HL-60 (cell line): ENCODE results near the gene TOP3A.

ENCODE experiments used
- DNase-seq, 2 experiments: peaks; one replicate each; pipeline ENCODE4 v3.0.0-alpha.2; 2010 to 2020; ENCODE audit warnings: low read depth in 1 of 2, low spot score in 1 of 2
- H3K27ac ChIP-seq: fragments of 250-450 bp; sonication (Bioruptor Pico); replicated peaks from 2 replicates; pipeline ENCODE4 v1.5.1; 2020; ENCODE audit warnings: mild to moderate bottlenecking, moderate library complexity
- H3K27me3 ChIP-seq: fragments of 250-450 bp; sonication (Bioruptor Pico); 2 replicates; pipeline ENCODE4 v1.5.1; 2021; ENCODE audit warnings: mild to moderate bottlenecking, moderate library complexity; ENCODE audit not compliant: insufficient read depth, poor library complexity, severe bottlenecking
- H3K4me3 ChIP-seq: replicated peaks from 2 replicates; pipeline ENCODE4 v1.5.1; 2011; ENCODE audit warnings: mild to moderate bottlenecking, control low read depth, low read length; ENCODE audit not compliant: insufficient read depth
- GABPA ChIP-seq: IDR thresholded peaks from 2 replicates; pipeline ENCODE4 v1.6.1; 2012; ENCODE audit warnings: low read depth
- POLR2AphosphoS5 ChIP-seq: IDR thresholded peaks from 2 replicates; pipeline ENCODE4 v1.6.1; 2012; ENCODE audit warnings: low read depth
- SPI1 ChIP-seq: IDR thresholded peaks from 2 replicates; pipeline ENCODE4 v1.6.1; 2012; ENCODE audit warnings: low read depth, mild to moderate bottlenecking, borderline replicate concordance
- TF ChIP-seq, protein P1 (sequence below): IDR thresholded peaks from one replicate; pipeline ENCODE4 v1.5.1; 2011; ENCODE audit warnings: low read length, control low read depth, inconsistent platforms; ENCODE audit not compliant: insufficient read depth
- TF ChIP-seq, protein P2 (sequence below): IDR thresholded peaks from 2 replicates; pipeline ENCODE4 v1.6.1; 2012; ENCODE audit warnings: low read depth; ENCODE audit not compliant: insufficient replicate concordance

Gene TOP3A

DNA sequence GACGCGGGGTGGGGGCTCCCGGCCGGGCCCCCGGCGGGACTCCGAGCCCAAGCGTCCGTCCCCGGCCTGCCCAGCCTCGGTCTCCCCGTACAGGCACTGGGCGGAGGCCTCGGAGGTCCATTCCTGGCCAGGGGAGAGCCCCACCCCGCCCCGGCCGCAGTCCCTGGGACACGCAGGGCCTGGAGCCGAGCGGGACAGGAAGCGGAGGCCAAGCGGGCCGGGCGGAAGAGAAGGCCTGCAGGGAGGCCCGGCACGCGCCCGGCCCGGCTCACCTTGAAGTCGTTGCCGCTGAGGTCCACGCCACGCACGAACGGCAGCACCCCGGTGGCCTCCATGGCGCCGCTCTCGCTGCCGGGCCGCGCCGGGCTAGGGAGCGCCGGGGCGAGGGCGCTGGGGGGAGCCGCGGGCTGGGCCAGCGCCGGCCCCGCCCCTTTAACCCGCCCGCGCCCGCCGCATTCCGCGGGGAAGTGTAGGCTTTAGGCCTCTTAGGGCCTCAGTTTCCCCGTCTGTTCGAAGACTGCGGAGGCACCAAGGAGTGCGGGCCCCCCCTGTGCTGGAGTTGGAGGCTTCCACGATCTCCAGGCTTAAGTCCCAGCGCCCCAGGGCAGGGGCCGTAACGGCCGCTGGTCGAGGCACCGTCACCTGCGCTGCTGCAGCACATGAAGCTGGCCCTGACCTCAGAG, 56.3 kb downstream of the TOP3A start, which contains the start of gene FLII:
Gene FLII (minus strand): TSS at position 383 of the 683 bp plus-strand sequence. CDS start 48 bp downstream, at position 335.
- TF ChIP-seq GABPA (no peak), SPI1 (no peak), POLR2AphosphoS5 (no peak)
- TF ChIP-seq, protein P1, sequence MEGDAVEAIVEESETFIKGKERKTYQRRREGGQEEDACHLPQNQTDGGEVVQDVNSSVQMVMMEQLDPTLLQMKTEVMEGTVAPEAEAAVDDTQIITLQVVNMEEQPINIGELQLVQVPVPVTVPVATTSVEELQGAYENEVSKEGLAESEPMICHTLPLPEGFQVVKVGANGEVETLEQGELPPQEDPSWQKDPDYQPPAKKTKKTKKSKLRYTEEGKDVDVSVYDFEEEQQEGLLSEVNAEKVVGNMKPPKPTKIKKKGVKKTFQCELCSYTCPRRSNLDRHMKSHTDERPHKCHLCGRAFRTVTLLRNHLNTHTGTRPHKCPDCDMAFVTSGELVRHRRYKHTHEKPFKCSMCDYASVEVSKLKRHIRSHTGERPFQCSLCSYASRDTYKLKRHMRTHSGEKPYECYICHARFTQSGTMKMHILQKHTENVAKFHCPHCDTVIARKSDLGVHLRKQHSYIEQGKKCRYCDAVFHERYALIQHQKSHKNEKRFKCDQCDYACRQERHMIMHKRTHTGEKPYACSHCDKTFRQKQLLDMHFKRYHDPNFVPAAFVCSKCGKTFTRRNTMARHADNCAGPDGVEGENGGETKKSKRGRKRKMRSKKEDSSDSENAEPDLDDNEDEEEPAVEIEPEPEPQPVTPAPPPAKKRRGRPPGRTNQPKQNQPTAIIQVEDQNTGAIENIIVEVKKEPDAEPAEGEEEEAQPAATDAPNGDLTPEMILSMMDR: no peak
- TF ChIP-seq, protein P2, sequence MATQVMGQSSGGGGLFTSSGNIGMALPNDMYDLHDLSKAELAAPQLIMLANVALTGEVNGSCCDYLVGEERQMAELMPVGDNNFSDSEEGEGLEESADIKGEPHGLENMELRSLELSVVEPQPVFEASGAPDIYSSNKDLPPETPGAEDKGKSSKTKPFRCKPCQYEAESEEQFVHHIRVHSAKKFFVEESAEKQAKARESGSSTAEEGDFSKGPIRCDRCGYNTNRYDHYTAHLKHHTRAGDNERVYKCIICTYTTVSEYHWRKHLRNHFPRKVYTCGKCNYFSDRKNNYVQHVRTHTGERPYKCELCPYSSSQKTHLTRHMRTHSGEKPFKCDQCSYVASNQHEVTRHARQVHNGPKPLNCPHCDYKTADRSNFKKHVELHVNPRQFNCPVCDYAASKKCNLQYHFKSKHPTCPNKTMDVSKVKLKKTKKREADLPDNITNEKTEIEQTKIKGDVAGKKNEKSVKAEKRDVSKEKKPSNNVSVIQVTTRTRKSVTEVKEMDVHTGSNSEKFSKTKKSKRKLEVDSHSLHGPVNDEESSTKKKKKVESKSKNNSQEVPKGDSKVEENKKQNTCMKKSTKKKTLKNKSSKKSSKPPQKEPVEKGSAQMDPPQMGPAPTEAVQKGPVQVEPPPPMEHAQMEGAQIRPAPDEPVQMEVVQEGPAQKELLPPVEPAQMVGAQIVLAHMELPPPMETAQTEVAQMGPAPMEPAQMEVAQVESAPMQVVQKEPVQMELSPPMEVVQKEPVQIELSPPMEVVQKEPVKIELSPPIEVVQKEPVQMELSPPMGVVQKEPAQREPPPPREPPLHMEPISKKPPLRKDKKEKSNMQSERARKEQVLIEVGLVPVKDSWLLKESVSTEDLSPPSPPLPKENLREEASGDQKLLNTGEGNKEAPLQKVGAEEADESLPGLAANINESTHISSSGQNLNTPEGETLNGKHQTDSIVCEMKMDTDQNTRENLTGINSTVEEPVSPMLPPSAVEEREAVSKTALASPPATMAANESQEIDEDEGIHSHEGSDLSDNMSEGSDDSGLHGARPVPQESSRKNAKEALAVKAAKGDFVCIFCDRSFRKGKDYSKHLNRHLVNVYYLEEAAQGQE: no peak
- H3K27ac ChIP-seq: peak within 1 kb of the TSS; percentile 89
- peak; percentile 6 to 28 for DNase-seq
- peak within 1 kb of the TSS; percentile 70 for H3K4me3 ChIP-seq
- H3K27me3 ChIP-seq: no peaks in the 10 kb centered on the region

DNA sequence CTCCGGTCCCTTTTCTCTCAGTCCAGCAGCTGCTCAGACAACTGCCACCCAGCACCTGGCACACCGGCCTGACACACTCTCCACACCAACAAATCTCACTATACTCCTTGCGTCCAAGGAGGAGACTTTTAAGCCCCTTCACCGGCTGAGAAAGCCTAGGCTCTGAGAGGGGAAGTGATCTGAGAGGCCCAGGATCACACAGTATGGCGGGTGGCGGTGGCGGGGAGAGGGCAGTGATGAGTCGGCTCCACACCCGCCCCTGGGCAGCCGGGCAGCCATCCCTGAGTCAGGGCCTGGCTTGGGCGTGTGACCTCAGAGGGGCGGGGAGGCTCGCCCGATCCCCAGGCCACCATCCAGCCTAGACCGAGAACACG, 56.8 kb downstream of the TOP3A start:
- DNase-seq: peak; percentile 22 to 40
- TF ChIP-seq, protein P1: no peak
- TF ChIP-seq SPI1: peak; percentile 72; the same call in 1 of the 2 replicates
- Histone ChIP-seq H3K27me3 (no peaks in the 10 kb centered on the region), H3K4me3 (peak overlapping the region; percentile 70), H3K27ac (peak overlapping the region; percentile 89)

DNA sequence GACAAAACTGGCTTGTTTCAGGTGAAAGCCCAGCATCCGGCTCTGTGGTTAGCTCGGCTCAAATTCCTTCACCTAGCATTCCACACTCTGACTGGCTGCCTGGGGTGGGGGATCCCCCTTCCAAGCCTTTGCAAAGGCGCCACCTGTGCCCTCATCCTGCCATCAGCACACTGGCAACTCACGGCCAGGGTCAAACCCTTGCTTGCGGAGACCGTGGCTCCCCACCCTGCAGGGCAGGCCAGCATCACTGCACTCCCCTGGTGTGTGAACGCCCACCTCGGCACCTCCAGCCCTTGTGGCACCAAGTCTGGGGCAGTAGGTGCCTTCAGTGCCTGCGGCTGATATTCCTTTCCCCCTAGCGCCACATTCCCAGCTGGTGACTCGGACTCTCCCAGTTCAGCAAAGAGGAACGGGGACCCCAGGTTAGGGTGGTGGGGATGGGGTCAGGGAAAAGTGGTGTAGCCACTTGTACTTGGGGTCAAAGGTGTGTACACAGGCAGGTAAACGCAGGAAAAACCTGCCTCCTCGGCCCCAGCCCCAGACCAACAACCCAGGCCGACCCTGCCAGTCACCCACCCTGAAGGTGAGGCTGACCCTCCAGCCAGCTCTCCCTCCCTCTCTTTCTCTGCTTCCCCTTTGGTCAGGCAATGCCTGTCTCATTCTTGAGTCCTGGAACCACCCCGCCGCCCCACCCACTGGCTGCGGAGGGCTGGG, 57.4 kb downstream of the TOP3A start:
- TF ChIP-seq POLR2AphosphoS5 (no peak), SPI1 (no peak), GABPA (no peak)
- TF ChIP-seq, protein P2: no peak
- TF ChIP-seq, protein P1: no peak
- peak overlapping the region; percentile 70 for H3K4me3 ChIP-seq
- peak in 1 of 2 experiments; percentile 45 for DNase-seq
- no peaks in the 10 kb centered on the region for H3K27me3 ChIP-seq
- H3K27ac ChIP-seq: peak overlapping the region; percentile 89
